LNCAP (cell line): ENCODE measurements around the gene CATSPERZ.

Source experiments
- CTCF ChIP-seq: fragments of 450-650 bp; IDR thresholded peaks from 2 replicates; pipeline ENCODE4 v1.5.1; 2017; ENCODE audit warnings: mild to moderate bottlenecking

The CATSPERZ gene

GRCh38 chr11:64253481-64253880, 46.7 kb upstream of the CATSPERZ start:
- no peak for TF ChIP-seq CTCF

- no peak for TF ChIP-seq CTCF
Observed at GRCh38 chr11:64254326-64254725, 45.8 kb upstream of the CATSPERZ start.

GRCh38 chr11:64255135-64256128, 44.7 kb upstream of the CATSPERZ start:
- TF ChIP-seq CTCF = no peak

- TF ChIP-seq CTCF = no peak
Observed at GRCh38 chr11:64256300-64256699, 43.9 kb upstream of the CATSPERZ start.

- TF ChIP-seq CTCF = no peak
Observed at GRCh38 chr11:64258356-64258755, 41.8 kb upstream of the CATSPERZ start.

- TF ChIP-seq CTCF = no peak
Observed at GRCh38 chr11:64258946-64259532, 41.1 kb upstream of the CATSPERZ start.

GRCh38 chr11:64259533-64260067, 40.6 kb upstream of the CATSPERZ start:
- TF ChIP-seq CTCF = no peak
